ENCODE data around the gene ACTA1. TPM values are rescaled to one million over a fixed set of nuclear protein-coding genes. Genes with fewer than 3 reads are reported as not detected.

Gene ACTA1
- total RNA-seq, 1 experiment from 2014 or later: not detected

DNA sequence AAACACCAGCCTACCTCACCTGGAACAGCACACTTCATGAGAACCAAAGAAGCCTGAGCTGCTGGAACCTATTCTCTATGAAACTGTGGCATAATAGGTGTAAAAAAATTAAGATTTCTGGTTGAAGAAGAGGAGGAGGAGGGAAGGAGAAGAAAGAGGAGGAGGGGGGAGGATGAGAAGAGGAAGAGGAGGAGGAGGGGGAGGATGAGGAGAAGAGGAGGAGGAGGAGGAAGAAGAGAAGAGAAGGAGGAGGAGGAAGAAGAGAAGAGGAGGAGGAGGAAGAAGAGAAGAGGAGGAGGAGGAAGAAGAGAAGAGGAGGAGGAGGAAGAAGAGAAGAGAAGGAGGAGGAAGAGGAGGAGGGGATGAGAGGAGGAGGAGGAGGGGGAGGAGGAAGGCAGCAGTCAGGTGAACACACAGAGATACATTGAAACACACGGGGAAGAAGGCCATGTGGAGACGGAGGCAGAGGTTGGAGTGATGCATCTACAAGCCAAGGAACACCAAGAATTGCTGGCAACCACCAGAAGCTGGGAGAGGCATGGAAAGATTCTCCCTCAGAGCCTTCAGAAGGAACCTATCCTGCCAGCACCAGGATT is 8.2 kb downstream of the ACTA1 start:
- Histone ChIP-seq H3K4me1 (ENCODE audit: control insufficient read depth in 1 of 2, insufficient read depth in 2 of 2, low read length in 2 of 2) (no peaks in the 10 kb centered on the region; a peak in 1 of 4 replicates), H3K36me3 (ENCODE audit: control insufficient read depth in 1 of 2, insufficient read depth in 2 of 2, low read length in 2 of 2) (no peaks in the 10 kb centered on the region), H3K9me3 (ENCODE audit: control insufficient read depth in 1 of 2, insufficient read depth in 1 of 2, low read depth in 1 of 2, low read length in 2 of 2) (no peaks in the 10 kb centered on the region), H3K79me2 (ENCODE audit: insufficient read depth, low read length) (no peaks in the 10 kb centered on the region), H2AFZ (ENCODE audit: low read depth, low read length, poor library complexity, severe bottlenecking) (no peak overlapping the region), H4K20me1 (ENCODE audit: insufficient read depth) (no peaks in the 10 kb centered on the region), H3K9me2 (ENCODE audit: insufficient read depth) (no peaks in the 10 kb centered on the region), H3K4me2 (ENCODE audit: low read length) (no peak overlapping the region), H3K27ac (ENCODE audit: low read depth, low read length) (no peak overlapping the region), H3K4me3 (replicated peaks in 1 of 2; ENCODE audit: low read depth in 1 of 2, low read length in 2 of 2) (no peak overlapping the region), H3K27me3 (ENCODE audit: insufficient read depth, low read length) (0 out of 2 replicates have a peak, but pooled peaks cover 6% of the 10 kb centered on the region), H3K9ac (ENCODE audit: low read length) (no peak overlapping the region)
- ChIA-PET POLR2A (no interaction called here), RAD21 (ENCODE audit: low non-redundant PET in 1 of 2, low total read pairs in 2 of 2, uncharacterized antibody in 2 of 2, unreplicated experiment in 2 of 2) (no interaction called here), CTCF (no interaction called here)
- intact Hi-C loops (cut with micrococcal nuclease): no loop called here
- TF ChIP-seq SRF (IDR thresholded peaks at IDR 0.05; ENCODE audit: low read depth) (no peak), POLR2AphosphoS5 (IDR thresholded peaks at IDR 0.05; ENCODE audit: low read depth, low read length) (no peak), SP1 (IDR thresholded peaks at IDR 0.05; ENCODE audit: low read depth) (no peak), TCF7L2 (IDR thresholded peaks at IDR 0.05; ENCODE audit: borderline replicate concordance, extremely low read depth, insufficient read depth, insufficient read length) (no peak)
- TF ChIP-seq, protein P1, sequence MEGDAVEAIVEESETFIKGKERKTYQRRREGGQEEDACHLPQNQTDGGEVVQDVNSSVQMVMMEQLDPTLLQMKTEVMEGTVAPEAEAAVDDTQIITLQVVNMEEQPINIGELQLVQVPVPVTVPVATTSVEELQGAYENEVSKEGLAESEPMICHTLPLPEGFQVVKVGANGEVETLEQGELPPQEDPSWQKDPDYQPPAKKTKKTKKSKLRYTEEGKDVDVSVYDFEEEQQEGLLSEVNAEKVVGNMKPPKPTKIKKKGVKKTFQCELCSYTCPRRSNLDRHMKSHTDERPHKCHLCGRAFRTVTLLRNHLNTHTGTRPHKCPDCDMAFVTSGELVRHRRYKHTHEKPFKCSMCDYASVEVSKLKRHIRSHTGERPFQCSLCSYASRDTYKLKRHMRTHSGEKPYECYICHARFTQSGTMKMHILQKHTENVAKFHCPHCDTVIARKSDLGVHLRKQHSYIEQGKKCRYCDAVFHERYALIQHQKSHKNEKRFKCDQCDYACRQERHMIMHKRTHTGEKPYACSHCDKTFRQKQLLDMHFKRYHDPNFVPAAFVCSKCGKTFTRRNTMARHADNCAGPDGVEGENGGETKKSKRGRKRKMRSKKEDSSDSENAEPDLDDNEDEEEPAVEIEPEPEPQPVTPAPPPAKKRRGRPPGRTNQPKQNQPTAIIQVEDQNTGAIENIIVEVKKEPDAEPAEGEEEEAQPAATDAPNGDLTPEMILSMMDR (IDR thresholded peaks at IDR 0.05 in 2 of 3, conservative IDR thresholded peaks at IDR 0.05 in 1 of 3; ENCODE audit: borderline replicate concordance in 1 of 3, insufficient read depth in 1 of 3, low read depth in 2 of 3, low read length in 2 of 3): no peak
- DNase-seq (ENCODE audit: low read depth, low spot score) (no peak), ATAC-seq (no peak)
- no TSS peak for BruUV-seq (replicated peaks)

DNA sequence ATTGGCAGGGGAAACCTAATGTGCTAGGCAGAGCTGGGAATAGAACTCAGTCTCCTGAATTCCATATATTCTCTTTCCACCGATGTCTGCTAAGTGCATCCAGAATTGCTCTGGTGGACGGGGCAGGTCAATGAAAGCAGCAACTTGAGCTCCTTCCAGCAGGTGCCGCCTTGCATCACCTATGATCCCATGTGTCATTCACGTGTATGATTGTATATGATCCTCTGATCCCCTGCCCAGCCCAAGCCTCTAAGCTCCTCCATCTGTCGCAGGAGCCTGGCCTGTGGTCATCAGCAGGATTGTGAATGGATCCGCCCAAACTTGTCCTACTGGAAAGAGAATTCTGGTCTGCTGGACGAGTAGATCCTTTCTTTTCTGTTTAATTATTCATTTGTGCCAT is 13.1 kb downstream of the ACTA1 start:
- Histone ChIP-seq H3K9me3 (ENCODE audit: control insufficient read depth in 1 of 2, insufficient read depth in 1 of 2, low read depth in 1 of 2, low read length in 2 of 2) (no peaks in the 10 kb centered on the region), H3K4me2 (ENCODE audit: low read length) (no peak overlapping the region), H3K36me3 (ENCODE audit: control insufficient read depth in 1 of 2, insufficient read depth in 2 of 2, low read length in 2 of 2) (no peaks in the 10 kb centered on the region), H3K27me3 (ENCODE audit: insufficient read depth, low read length) (0 out of 2 replicates have a peak, but pooled peaks cover 3% of the 10 kb centered on the region), H2AFZ (ENCODE audit: low read depth, low read length, poor library complexity, severe bottlenecking) (no peak overlapping the region), H4K20me1 (ENCODE audit: insufficient read depth) (no peaks in the 10 kb centered on the region), H3K9ac (ENCODE audit: low read length) (no peak overlapping the region), H3K4me1 (ENCODE audit: control insufficient read depth in 1 of 2, insufficient read depth in 2 of 2, low read length in 2 of 2) (no peaks in the 10 kb centered on the region; a peak in 1 of 4 replicates), H3K9me2 (ENCODE audit: insufficient read depth) (no peaks in the 10 kb centered on the region), H3K27ac (ENCODE audit: low read depth, low read length) (no peak overlapping the region), H3K79me2 (ENCODE audit: insufficient read depth, low read length) (no peaks in the 10 kb centered on the region), H3K4me3 (replicated peaks in 1 of 2; ENCODE audit: low read depth in 1 of 2, low read length in 2 of 2) (no peak overlapping the region)
- no TSS peak for BruUV-seq (replicated peaks)
- ChIA-PET POLR2A (interaction anchor here (1.0 kb wide), 1 partner anchor 10 kb away, joined by 4 read pairs; no protein-coding TSS in a partner anchor), RAD21 (ENCODE audit: low non-redundant PET in 1 of 2, low total read pairs in 2 of 2, uncharacterized antibody in 2 of 2, unreplicated experiment in 2 of 2) (interaction anchor here in 1 of 2 experiments (0.8 kb wide), 1 partner anchor 61 kb away, joined by 3 read pairs; no protein-coding TSS in a partner anchor), CTCF (interaction anchor here (0.9 to 1.6 kb wide), 4 partner anchors 21 to 729 kb away, joined by 3 to 4 read pairs (median 3); no protein-coding TSS in a partner anchor)
- ATAC-seq: peak; percentile 98
- DNase-seq (ENCODE audit: low read depth, low spot score): peak; percentile 38
- intact Hi-C loops (cut with micrococcal nuclease): no loop called here
- TF ChIP-seq ELF1 (IDR thresholded peaks at IDR 0.05; ENCODE audit: borderline replicate concordance, low read depth) (no peak), MAX (IDR thresholded peaks at IDR 0.05) (peak; percentile 75), TCF7L2 (IDR thresholded peaks at IDR 0.05; ENCODE audit: borderline replicate concordance, extremely low read depth, insufficient read depth, insufficient read length) (peak; percentile 71), SP1 (IDR thresholded peaks at IDR 0.05; ENCODE audit: low read depth) (no peak), EZH2 (IDR thresholded peaks at IDR 0.05) (no peak), CEBPB (IDR thresholded peaks at IDR 0.05; ENCODE audit: low read depth) (no peak), ZFX (IDR thresholded peaks at IDR 0.05) (no peak), RAD21 (IDR thresholded peaks at IDR 0.05; ENCODE audit: low read depth) (peak; percentile 45), EGR1 (IDR thresholded peaks at IDR 0.05; ENCODE audit: low read depth) (no peak), ZNF274 (IDR thresholded peaks at IDR 0.05; ENCODE audit: low read depth, low read length) (no peak), POLR2AphosphoS5 (IDR thresholded peaks at IDR 0.05; ENCODE audit: low read depth, low read length) (no peak), CBX3 (IDR thresholded peaks at IDR 0.05; ENCODE audit: low read depth) (peak; percentile 38; the same call in 1 of the 2 replicates)
- TF ChIP-seq, protein P2, sequence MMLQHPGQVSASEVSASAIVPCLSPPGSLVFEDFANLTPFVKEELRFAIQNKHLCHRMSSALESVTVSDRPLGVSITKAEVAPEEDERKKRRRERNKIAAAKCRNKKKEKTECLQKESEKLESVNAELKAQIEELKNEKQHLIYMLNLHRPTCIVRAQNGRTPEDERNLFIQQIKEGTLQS (IDR thresholded peaks at IDR 0.05): peak; percentile 39
- TF ChIP-seq, protein P1 (IDR thresholded peaks at IDR 0.05 in 2 of 3, conservative IDR thresholded peaks at IDR 0.05 in 1 of 3; ENCODE audit: borderline replicate concordance in 1 of 3, insufficient read depth in 1 of 3, low read depth in 2 of 3, low read length in 2 of 3): peak; percentile 18 to 34 (median 22); a peak in 3 of 6 replicates

Measured in HCT116 (cell line).